ENCODE results near the gene FAM53A.

Gene FAM53A

GRCh38 chr4:1667273-1667672 is 16.8 kb downstream of the FAM53A start:
- H3K36me3 Mint-ChIP-seq (ENCODE audit: low read depth): peaks cover 5% of the 10 kb centered on the region
- intact Hi-C loops (cut with micrococcal nuclease): no loop called here

GRCh38 chr4:1666391-1666790 is 17.7 kb downstream of the FAM53A start:
- H3K4me3 Mint-ChIP-seq: no peak overlapping the region
- intact Hi-C loops (cut with micrococcal nuclease): no loop called here

More at GRCh38 chr4:1667273-1667672, 16.8 kb downstream of the FAM53A start:
- no peak overlapping the region for H3K27ac Mint-ChIP-seq
- H3K27me3 Mint-ChIP-seq: no peaks in the 10 kb centered on the region
- H3K4me3 Mint-ChIP-seq: no peak overlapping the region
- peaks cover 8% of the 10 kb centered on the region for H3K4me1 Mint-ChIP-seq (ENCODE audit: low read depth)
- no peaks in the 10 kb centered on the region for H3K9me3 Mint-ChIP-seq

GRCh38 chr4:1664141-1664540 is 20.0 kb downstream of the FAM53A start:
- Mint-ChIP-seq H3K4me1 (ENCODE audit: low read depth) (peaks cover 8% of the 10 kb centered on the region), H3K27ac (no peak overlapping the region), H3K4me3 (no peak overlapping the region), H3K9me3 (no peaks in the 10 kb centered on the region), H3K27me3 (no peaks in the 10 kb centered on the region), H3K36me3 (ENCODE audit: low read depth) (peaks cover 5% of the 10 kb centered on the region)
- intact Hi-C loops (cut with micrococcal nuclease): no loop called here

More at GRCh38 chr4:1666391-1666790, 17.7 kb downstream of the FAM53A start:
- peaks cover 5% of the 10 kb centered on the region for H3K36me3 Mint-ChIP-seq (ENCODE audit: low read depth)
- no peaks in the 10 kb centered on the region for H3K9me3 Mint-ChIP-seq
- peaks cover 8% of the 10 kb centered on the region for H3K4me1 Mint-ChIP-seq (ENCODE audit: low read depth)
- no peaks in the 10 kb centered on the region for H3K27me3 Mint-ChIP-seq
- no peak overlapping the region for H3K27ac Mint-ChIP-seq

- Mint-ChIP-seq H3K9me3 (no peaks in the 10 kb centered on the region), H3K4me3 (no peak overlapping the region), H3K27me3 (no peaks in the 10 kb centered on the region), H3K4me1 (ENCODE audit: low read depth) (peaks cover 2% of the 10 kb centered on the region), H3K36me3 (ENCODE audit: low read depth) (peaks cover 3% of the 10 kb centered on the region), H3K27ac (no peak overlapping the region)
- intact Hi-C loops (cut with micrococcal nuclease): no loop called here
These were observed 20.6 kb downstream of the FAM53A start for GRCh38 chr4:1663549-1663948.

GRCh38 chr4:1661695-1662094 is 22.4 kb downstream of the FAM53A start:
- H3K27ac Mint-ChIP-seq: no peak overlapping the region
- no peaks in the 10 kb centered on the region for H3K27me3 Mint-ChIP-seq
- H3K4me3 Mint-ChIP-seq: no peak overlapping the region

GRCh38 chr4:1660948-1661677 is 23.0 kb downstream of the FAM53A start:
- H3K27ac Mint-ChIP-seq: no peak overlapping the region
- H3K4me1 Mint-ChIP-seq (ENCODE audit: low read depth): no peaks in the 10 kb centered on the region
- intact Hi-C loops (cut with micrococcal nuclease): no loop called here
- no peaks in the 10 kb centered on the region for H3K36me3 Mint-ChIP-seq (ENCODE audit: low read depth)
- H3K9me3 Mint-ChIP-seq: no peaks in the 10 kb centered on the region
- H3K27me3 Mint-ChIP-seq: no peaks in the 10 kb centered on the region
- no peak overlapping the region for H3K4me3 Mint-ChIP-seq

More at GRCh38 chr4:1661695-1662094, 22.4 kb downstream of the FAM53A start:
- H3K36me3 Mint-ChIP-seq (ENCODE audit: low read depth): no peaks in the 10 kb centered on the region
- no peaks in the 10 kb centered on the region for H3K9me3 Mint-ChIP-seq
- intact Hi-C loops (cut with micrococcal nuclease): no loop called here
- H3K4me1 Mint-ChIP-seq (ENCODE audit: low read depth): no peaks in the 10 kb centered on the region

GRCh38 chr4:1659104-1660043 is 24.7 kb downstream of the FAM53A start:
- H3K4me3 Mint-ChIP-seq: no peak overlapping the region
- H3K36me3 Mint-ChIP-seq (ENCODE audit: low read depth): no peaks in the 10 kb centered on the region
- no peaks in the 10 kb centered on the region for H3K9me3 Mint-ChIP-seq
- no peaks in the 10 kb centered on the region for H3K27me3 Mint-ChIP-seq
- no peaks in the 10 kb centered on the region for H3K4me1 Mint-ChIP-seq (ENCODE audit: low read depth)
- H3K27ac Mint-ChIP-seq: no peak overlapping the region
- intact Hi-C loops (cut with micrococcal nuclease): no loop called here

- intact Hi-C loops (cut with micrococcal nuclease): no loop called here
- no peaks in the 10 kb centered on the region for H3K9me3 Mint-ChIP-seq
- no peaks in the 10 kb centered on the region for H3K4me1 Mint-ChIP-seq (ENCODE audit: low read depth)
- no peak overlapping the region for H3K4me3 Mint-ChIP-seq
- no peak overlapping the region for H3K27ac Mint-ChIP-seq
- H3K36me3 Mint-ChIP-seq (ENCODE audit: low read depth): no peaks in the 10 kb centered on the region
- no peaks in the 10 kb centered on the region for H3K27me3 Mint-ChIP-seq
These were observed 25.5 kb downstream of the FAM53A start for GRCh38 chr4:1658581-1658980.

- no peaks in the 10 kb centered on the region for H3K9me3 Mint-ChIP-seq
- no peaks in the 10 kb centered on the region for H3K27me3 Mint-ChIP-seq
- intact Hi-C loops (cut with micrococcal nuclease): no loop called here
- H3K27ac Mint-ChIP-seq: no peak overlapping the region
- no peak overlapping the region for H3K4me3 Mint-ChIP-seq
- H3K36me3 Mint-ChIP-seq (ENCODE audit: low read depth): no peaks in the 10 kb centered on the region
- no peaks in the 10 kb centered on the region for H3K4me1 Mint-ChIP-seq (ENCODE audit: low read depth)
These were observed 26.0 kb downstream of the FAM53A start for GRCh38 chr4:1658146-1658545.

- no peak overlapping the region for H3K4me3 Mint-ChIP-seq
- no peak overlapping the region for H3K27ac Mint-ChIP-seq
- no peaks in the 10 kb centered on the region for H3K4me1 Mint-ChIP-seq (ENCODE audit: low read depth)
- intact Hi-C loops (cut with micrococcal nuclease): no loop called here
- H3K9me3 Mint-ChIP-seq: no peaks in the 10 kb centered on the region
- H3K27me3 Mint-ChIP-seq: no peaks in the 10 kb centered on the region
- H3K36me3 Mint-ChIP-seq (ENCODE audit: low read depth): no peaks in the 10 kb centered on the region
These were observed 27.1 kb downstream of the FAM53A start for GRCh38 chr4:1656986-1657385.

GRCh38 chr4:1656132-1656531 is 28.0 kb downstream of the FAM53A start:
- Mint-ChIP-seq H3K4me1 (ENCODE audit: low read depth) (no peaks in the 10 kb centered on the region), H3K4me3 (no peak overlapping the region), H3K36me3 (ENCODE audit: low read depth) (no peaks in the 10 kb centered on the region), H3K27ac (no peak overlapping the region), H3K27me3 (no peaks in the 10 kb centered on the region), H3K9me3 (no peaks in the 10 kb centered on the region)
- intact Hi-C loops (cut with micrococcal nuclease): no loop called here

GRCh38 chr4:1655676-1656075 is 28.4 kb downstream of the FAM53A start:
- no peak overlapping the region for H3K27ac Mint-ChIP-seq
- no peaks in the 10 kb centered on the region for H3K4me1 Mint-ChIP-seq (ENCODE audit: low read depth)
- intact Hi-C loops (cut with micrococcal nuclease): no loop called here
- H3K4me3 Mint-ChIP-seq: no peak overlapping the region
- no peaks in the 10 kb centered on the region for H3K9me3 Mint-ChIP-seq
- no peaks in the 10 kb centered on the region for H3K27me3 Mint-ChIP-seq
- H3K36me3 Mint-ChIP-seq (ENCODE audit: low read depth): no peaks in the 10 kb centered on the region

- no peaks in the 10 kb centered on the region for H3K4me1 Mint-ChIP-seq (ENCODE audit: low read depth)
- intact Hi-C loops (cut with micrococcal nuclease): no loop called here
- no peaks in the 10 kb centered on the region for H3K9me3 Mint-ChIP-seq
- H3K27me3 Mint-ChIP-seq: no peaks in the 10 kb centered on the region
- H3K36me3 Mint-ChIP-seq (ENCODE audit: low read depth): no peaks in the 10 kb centered on the region
- H3K27ac Mint-ChIP-seq: no peak overlapping the region
- no peak overlapping the region for H3K4me3 Mint-ChIP-seq
These were observed 29.0 kb downstream of the FAM53A start for GRCh38 chr4:1655081-1655480.

- intact Hi-C loops (cut with micrococcal nuclease): no loop called here
- Mint-ChIP-seq H3K36me3 (ENCODE audit: low read depth) (no peaks in the 10 kb centered on the region), H3K27me3 (no peaks in the 10 kb centered on the region), H3K4me1 (ENCODE audit: low read depth) (no peaks in the 10 kb centered on the region), H3K27ac (no peak overlapping the region), H3K9me3 (no peaks in the 10 kb centered on the region), H3K4me3 (no peak overlapping the region)
These were observed 29.7 kb downstream of the FAM53A start for GRCh38 chr4:1654216-1654955.

Measured in dendritic cell treated with granulocyte-macrophage colony-stimulating factor and Interleukin-4, amounts not matched to agents 40 ng/mL and 50 ng/mL, for 4 days (primary cell).